ENCODE results near the gene MFAP1.
A peak's percentile ranks its signal among the peaks of the same experiment; 100 is the strongest.
"Not testable (repeated sequence)": the region's sequence is repeated elsewhere in the genome, so short reads cannot be mapped to it uniquely, and the experiment has no call there.

Gene MFAP1

GRCh38 chr15:43815064-43815463 is 9.4 kb downstream of the MFAP1 start:
- not testable (repeated sequence) for DNase-seq

GRCh38 chr15:43808960-43809678 is 15.4 kb downstream of the MFAP1 start:
- no peak for DNase-seq

GRCh38 chr15:43808435-43808950 is 16.0 kb downstream of the MFAP1 start:
- DNase-seq: no peak

GRCh38 chr15:43802676-43803075 is 21.8 kb downstream of the MFAP1 start:
- DNase-seq: not testable (repeated sequence)

GRCh38 chr15:43800286-43801141 is 24.0 kb downstream of the MFAP1 start, which contains the start of gene HYPK:
Gene HYPK (plus strand): TSS chr15:43800599. CDS start chr15:43800623, 24 bp downstream.
- peak; percentile 78 for DNase-seq

- no peak for DNase-seq
Observed at GRCh38 chr15:43799945-43800285, 24.6 kb downstream of the MFAP1 start, which contains the start of gene SERINC4. Gene SERINC4 (minus strand): TSS chr15:43800220. CDS start chr15:43799986, 234 bp downstream.

- peak; percentile 74 for DNase-seq
Observed at GRCh38 chr15:43799209-43799944, 25.1 kb downstream of the MFAP1 start.

- DNase-seq: no peak
Observed at GRCh38 chr15:43796566-43796965, 27.9 kb downstream of the MFAP1 start.

GRCh38 chr15:43795997-43796396 is 28.5 kb downstream of the MFAP1 start:
- DNase-seq: no peak

- DNase-seq: no peak
Observed at GRCh38 chr15:43795197-43795596, 29.3 kb downstream of the MFAP1 start.

- no peak for DNase-seq
Observed at GRCh38 chr15:43794269-43795037, 30.0 kb downstream of the MFAP1 start.

GRCh38 chr15:43793647-43794046 is 30.8 kb downstream of the MFAP1 start:
- no peak for DNase-seq

GRCh38 chr15:43792761-43793476 is 31.6 kb downstream of the MFAP1 start:
- DNase-seq: peak; percentile 17

- peak; percentile 99 for DNase-seq
Observed at GRCh38 chr15:43791993-43792760, 32.3 kb downstream of the MFAP1 start, which contains the start of gene SERF2. Gene SERF2 (plus strand): TSS chr15:43792320. CDS start chr15:43792377, 57 bp downstream.

- DNase-seq: no peak
Observed at GRCh38 chr15:43789409-43789808, 35.1 kb downstream of the MFAP1 start.

- no peak for DNase-seq
Observed at GRCh38 chr15:43779016-43779415, 45.5 kb downstream of the MFAP1 start.

GRCh38 chr15:43777267-43777914 is 47.1 kb downstream of the MFAP1 start:
- DNase-seq: peak; percentile 86

- peak; percentile 87 for DNase-seq
Observed at GRCh38 chr15:43776718-43777266, 47.7 kb downstream of the MFAP1 start, which contains the start of gene ELL3. Gene ELL3 (minus strand): TSS chr15:43776966. CDS start chr15:43776901, 65 bp downstream.

- peak; percentile 37 for DNase-seq
Observed at GRCh38 chr15:43776101-43776717, 48.3 kb downstream of the MFAP1 start.

Data from NCI-H345 (cell line).